NB4 (cell line): Measurements from ENCODE around the gene CYSRT1.

Source experiments
- DNase-seq: peaks from one replicate; pipeline ENCODE4 v3.0.0; 2010; ENCODE audit warnings: low read depth
- H3K4me3 ChIP-seq: one replicate; pipeline ENCODE4 v1.5.1; 2011; ENCODE audit warnings: mild to moderate bottlenecking, low read depth, low read length, moderate library complexity
- MYC ChIP-seq: IDR thresholded peaks from 2 replicates; pipeline ENCODE4 v1.6.1; 2011; ENCODE audit warnings: low read depth, low read length
- POLR2A ChIP-seq: IDR thresholded peaks from 2 replicates; pipeline ENCODE4 v1.6.1; 2011; ENCODE audit warnings: mild to moderate bottlenecking; ENCODE audit not compliant: insufficient read length; ENCODE audit errors: extremely low read depth
- TF ChIP-seq, protein P1 (sequence below): IDR thresholded peaks from one replicate; pipeline ENCODE4 v1.5.1; 2012; ENCODE audit warnings: low read depth, low read length
- TF ChIP-seq, protein P2 (sequence below): IDR thresholded peaks from 2 replicates; pipeline ENCODE4 v1.6.1; 2011; ENCODE audit warnings: low read depth, low read length

CYSRT1 gene

DNA sequence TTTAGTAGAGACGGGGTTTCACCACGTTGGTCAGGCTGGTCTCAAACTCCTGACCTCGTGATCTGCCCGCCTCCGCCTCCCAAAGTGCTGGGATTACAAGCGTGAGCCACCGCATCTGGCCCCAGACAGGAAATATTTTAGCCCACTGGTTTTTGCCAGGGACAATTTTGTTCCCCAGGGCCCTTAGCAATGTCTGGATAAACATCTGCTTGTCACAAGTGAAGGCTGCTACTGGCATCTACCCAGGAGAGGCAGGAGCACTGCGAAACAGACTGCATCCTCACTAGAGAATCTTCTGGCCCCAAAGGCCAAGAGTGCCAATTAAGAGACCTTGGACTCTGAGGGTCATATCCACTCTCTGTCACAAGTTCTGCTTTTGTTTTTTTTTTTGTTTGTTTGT, 22.0 kb upstream of the CYSRT1 start:
- H3K4me3 ChIP-seq: no peak overlapping the region
- TF ChIP-seq, protein P1, sequence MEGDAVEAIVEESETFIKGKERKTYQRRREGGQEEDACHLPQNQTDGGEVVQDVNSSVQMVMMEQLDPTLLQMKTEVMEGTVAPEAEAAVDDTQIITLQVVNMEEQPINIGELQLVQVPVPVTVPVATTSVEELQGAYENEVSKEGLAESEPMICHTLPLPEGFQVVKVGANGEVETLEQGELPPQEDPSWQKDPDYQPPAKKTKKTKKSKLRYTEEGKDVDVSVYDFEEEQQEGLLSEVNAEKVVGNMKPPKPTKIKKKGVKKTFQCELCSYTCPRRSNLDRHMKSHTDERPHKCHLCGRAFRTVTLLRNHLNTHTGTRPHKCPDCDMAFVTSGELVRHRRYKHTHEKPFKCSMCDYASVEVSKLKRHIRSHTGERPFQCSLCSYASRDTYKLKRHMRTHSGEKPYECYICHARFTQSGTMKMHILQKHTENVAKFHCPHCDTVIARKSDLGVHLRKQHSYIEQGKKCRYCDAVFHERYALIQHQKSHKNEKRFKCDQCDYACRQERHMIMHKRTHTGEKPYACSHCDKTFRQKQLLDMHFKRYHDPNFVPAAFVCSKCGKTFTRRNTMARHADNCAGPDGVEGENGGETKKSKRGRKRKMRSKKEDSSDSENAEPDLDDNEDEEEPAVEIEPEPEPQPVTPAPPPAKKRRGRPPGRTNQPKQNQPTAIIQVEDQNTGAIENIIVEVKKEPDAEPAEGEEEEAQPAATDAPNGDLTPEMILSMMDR: no peak
- TF ChIP-seq, protein P2, sequence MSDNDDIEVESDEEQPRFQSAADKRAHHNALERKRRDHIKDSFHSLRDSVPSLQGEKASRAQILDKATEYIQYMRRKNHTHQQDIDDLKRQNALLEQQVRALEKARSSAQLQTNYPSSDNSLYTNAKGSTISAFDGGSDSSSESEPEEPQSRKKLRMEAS: no peak
- no peak for TF ChIP-seq MYC
- no peak for TF ChIP-seq POLR2A
- DNase-seq: no peak

DNA sequence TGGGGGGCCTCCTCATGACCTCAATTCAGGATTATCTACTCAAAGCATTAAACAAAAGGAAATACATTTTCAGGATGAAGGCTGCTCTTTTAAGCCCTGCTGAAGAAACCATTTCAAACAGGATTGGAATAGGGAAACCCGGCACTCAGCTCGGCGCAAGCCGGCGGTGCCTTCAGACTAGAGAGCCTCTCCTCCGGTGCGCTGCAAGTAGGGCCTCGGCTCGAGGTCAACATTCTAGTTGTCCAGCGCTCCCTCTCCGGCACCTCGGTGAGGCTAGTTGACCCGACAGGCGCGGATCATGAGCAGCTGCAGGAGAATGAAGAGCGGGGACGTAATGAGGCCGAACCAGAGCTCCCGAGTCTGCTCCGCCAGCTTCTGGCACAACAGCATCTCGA, 20.2 kb upstream of the CYSRT1 start:
- no peak for DNase-seq
- TF ChIP-seq, protein P1: no peak
- TF ChIP-seq MYC (no peak), POLR2A (no peak)
- TF ChIP-seq, protein P2: no peak
- H3K4me3 ChIP-seq: peak overlapping the region; percentile 99

DNA sequence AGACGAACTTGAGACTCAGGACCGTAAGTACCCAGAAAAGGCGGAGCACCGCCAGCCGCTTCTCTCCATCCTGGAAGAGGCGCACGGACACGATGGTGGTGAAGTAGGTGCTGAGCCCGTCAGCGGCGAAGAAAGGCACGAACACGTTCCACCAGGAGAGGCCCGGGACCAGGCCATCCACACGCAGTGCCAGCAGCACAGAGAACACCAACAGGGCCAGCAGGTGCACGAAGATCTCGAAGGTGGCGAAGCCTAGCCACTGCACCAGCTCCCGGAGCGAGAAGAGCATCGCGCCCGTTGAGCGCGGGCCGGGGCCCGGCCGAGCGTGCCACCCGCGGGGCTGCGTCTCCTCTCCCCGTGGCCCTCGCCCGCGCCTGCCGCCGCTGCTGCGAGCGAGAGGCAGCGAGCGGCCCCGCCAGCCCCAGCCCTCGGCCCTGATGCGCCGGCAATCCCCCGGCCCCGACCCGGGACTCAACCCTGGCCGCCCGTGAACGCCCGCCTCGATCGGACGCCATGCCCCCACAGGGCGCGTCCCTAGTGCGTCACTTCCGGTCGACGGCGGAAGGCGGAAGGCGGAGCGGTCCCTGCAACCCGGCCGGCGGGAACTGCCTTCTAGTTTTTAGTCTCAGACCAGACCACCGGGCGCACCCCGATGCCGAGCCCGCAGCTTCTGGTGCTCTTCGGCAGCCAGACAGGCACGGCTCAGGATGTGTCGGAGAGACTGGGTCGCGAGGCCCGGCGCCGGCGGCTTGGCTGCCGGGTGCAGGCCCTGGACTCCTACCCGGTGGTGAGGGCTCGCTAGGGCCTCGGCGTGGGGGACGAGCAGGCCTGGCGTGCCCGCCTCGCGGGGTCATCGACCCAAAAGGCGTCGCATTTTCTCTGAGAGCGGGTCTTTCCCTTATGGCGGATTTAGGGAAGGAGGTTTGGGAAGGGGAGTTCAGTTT, 19.6 kb upstream of the CYSRT1 start, which contains the start of the genes NDOR1 and TMEM203:
TSS of gene NDOR1 (plus strand) at position 575 of the 944 bp plus-strand sequence. CDS start at position 653, 78 bp downstream.
TSS of gene TMEM203 (minus strand) at position 523 of the 944 bp plus-strand sequence. CDS start at position 289, 234 bp downstream.
- peak; percentile 89 for DNase-seq
- H3K4me3 ChIP-seq: peak within 1 kb of the TSS; percentile 99
- TF ChIP-seq MYC: peak; percentile 88
- TF ChIP-seq, protein P2: peak; percentile 55; the same call in 1 of the 2 replicates
- peak; percentile 43 for TF ChIP-seq POLR2A
- TF ChIP-seq, protein P1: no peak

DNA sequence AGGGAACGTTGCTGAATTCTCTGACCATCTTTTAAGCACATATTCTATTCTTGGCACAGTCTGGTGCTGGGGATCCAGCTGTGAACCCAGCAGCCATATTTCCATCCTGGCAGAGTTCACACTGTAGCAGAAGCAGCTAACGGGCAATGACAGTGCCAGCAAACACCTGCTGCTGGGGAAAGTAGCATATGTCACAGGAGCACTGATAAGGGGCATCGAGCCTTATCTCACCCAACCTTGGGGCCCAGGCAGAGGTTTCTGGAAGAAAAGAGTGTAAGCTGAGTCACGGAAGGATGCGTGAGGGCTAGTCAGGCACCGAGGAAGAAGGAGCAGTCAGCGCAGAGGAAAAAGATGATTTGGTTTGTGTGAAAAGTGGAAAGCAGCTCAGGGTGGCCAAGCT, 18.4 kb upstream of the CYSRT1 start:
- H3K4me3 ChIP-seq: peak overlapping the region; percentile 99
- no peak for DNase-seq
- TF ChIP-seq, protein P1: no peak
- TF ChIP-seq MYC (no peak), POLR2A (no peak)
- TF ChIP-seq, protein P2: no peak

DNA sequence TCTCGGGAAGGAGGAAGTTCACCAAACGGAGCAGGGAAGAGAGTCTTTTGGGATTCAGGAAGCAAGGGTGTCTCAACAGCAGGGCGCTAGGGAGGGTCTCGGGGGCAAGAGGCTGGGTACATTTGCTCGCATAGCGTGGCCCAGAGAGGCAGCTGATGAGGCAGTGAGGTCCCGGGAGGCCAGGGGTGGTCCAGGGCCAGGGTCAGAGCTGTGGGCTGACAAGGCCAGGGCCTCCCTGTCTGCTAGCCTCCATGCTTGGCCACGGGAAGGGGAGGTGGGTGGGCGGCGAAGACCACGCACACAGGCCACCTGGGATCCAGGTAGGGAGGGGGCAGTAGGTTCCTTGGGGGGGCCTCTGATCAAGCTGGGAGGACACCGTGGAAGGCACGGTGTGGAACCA, 13.4 kb upstream of the CYSRT1 start:
- no peak for TF ChIP-seq POLR2A
- TF ChIP-seq, protein P2: no peak
- no peak overlapping the region for H3K4me3 ChIP-seq
- DNase-seq: no peak

DNA sequence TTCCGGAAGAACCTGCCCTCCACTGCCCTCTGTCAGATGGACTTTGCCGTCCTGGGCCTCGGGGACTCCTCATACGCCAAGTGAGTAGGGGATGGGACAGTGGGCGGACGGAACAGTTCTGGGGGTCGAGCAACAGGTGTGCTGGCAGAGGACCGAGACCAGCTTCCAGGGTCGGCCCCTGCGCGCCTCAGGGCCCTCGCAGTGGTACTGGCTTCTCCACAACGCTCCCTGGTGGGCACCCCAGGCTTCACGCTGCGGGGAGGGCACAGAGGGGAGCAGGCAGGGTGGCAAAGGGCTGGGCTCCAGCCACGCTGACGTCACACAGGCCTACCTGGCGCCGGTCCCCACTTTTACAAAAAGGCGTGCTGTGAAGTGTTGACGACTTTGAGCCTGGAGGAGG, 12.5 kb upstream of the CYSRT1 start:
- no peak for TF ChIP-seq POLR2A
- TF ChIP-seq MYC: no peak
- TF ChIP-seq, protein P1: no peak
- TF ChIP-seq, protein P2: no peak
- no peak for DNase-seq
- H3K4me3 ChIP-seq: no peak overlapping the region
